Uterus (tissue), 4 donors: ENCODE measurements around the gene FAM180A. TPM values are rescaled to one million over a fixed set of nuclear protein-coding genes. Genes with fewer than 3 reads are reported as not detected.

Experiments used
- DNase-seq, 2 donors: peaks; one replicate each; pipeline ENCODE4 v3.0.0-alpha.2; 2019 to 2020
- H3K27ac ChIP-seq, 2 donors: fragments of 200-600 bp; sonication (generic); 1 replicate in 1 of 2; 2 replicates in 1 of 2; pipeline ENCODE4 v1.5.1; 2016 to 2018
- H3K27me3 ChIP-seq, 2 donors: fragments of 200-600 bp; sonication (generic); one replicate each; pipeline ENCODE4 v1.5.1; 2018 to 2019; ENCODE audit warnings: control low read depth in 1 of 2
- H3K36me3 ChIP-seq, 2 donors: fragments of 200-600 bp; sonication (generic); one replicate each; pipeline ENCODE4 v1.5.1; 2019; ENCODE audit warnings: control low read depth in 1 of 2
- H3K4me1 ChIP-seq, 2 donors: fragments of 200-600 bp; sonication (generic); one replicate each; pipeline ENCODE4 v1.5.1; 2018 to 2019; ENCODE audit warnings: control low read depth in 1 of 2
- H3K4me3 ChIP-seq, 2 donors: fragments of 200-600 bp; sonication (generic); 1 replicate in 1 of 2; 2 replicates in 1 of 2; pipeline ENCODE4 v1.5.1; 2018 to 2019; ENCODE audit warnings: mild to moderate bottlenecking in 1 of 2
- H3K9me3 ChIP-seq, 2 donors: fragments of 200-600 bp; sonication (generic); one replicate each; pipeline ENCODE4 v1.5.1; 2019; ENCODE audit warnings: control low read depth in 1 of 2
- CTCF ChIP-seq, 4 experiments: fragments of 200-600 bp in 2 of 4; fragments of 450-650 bp in 2 of 4; sonication (generic) in 2 of 4; IDR thresholded peaks; one replicate each; pipeline ENCODE4 v1.5.1; 2016 to 2019; ENCODE audit warnings: antibody characterized with exemption in 4 of 4, mild to moderate bottlenecking in 2 of 4, moderate library complexity in 1 of 4
- POLR2A ChIP-seq, 2 donors: fragments of 450-650 bp; IDR thresholded peaks; one replicate each; pipeline ENCODE4 v1.6.1; 2016; ENCODE audit warnings: antibody characterized with exemption in 2 of 2, mild to moderate bottlenecking in 1 of 2, moderate library complexity in 1 of 2
- intact Hi-C: fragments of 100-400 bp; cut with DNase I; formaldehyde crosslinking; loops from one replicate; pipeline ENCODE4 v1.15.1; 2023; ENCODE audit warnings: low total_unique reads
- total RNA-seq, 4 donors: library from RNA; depleted of rRNA in 3 of 4; stranded (reverse); fragments of >200 nt in 3 of 4; gene quantifications; one replicate each; pipeline versions ENCODE4 v1.1.0 to v1.2.4, GENCODE V29; 2014 to 2023
- donor health status: DM: yes; HTN: yes; CAD: no.

Gene FAM180A
- total RNA-seq, 4 donors from 2014 or later, result 0.51 to 12.6 (median 6.3) TPM; not detected in 1

- H3K27ac ChIP-seq, result no peak overlapping the region
- DNase-seq, result no peak
- no peaks in the 10 kb centered on the region for H3K27me3 ChIP-seq
- H3K9me3 ChIP-seq, result no peaks in the 10 kb centered on the region
- intact Hi-C loops, result no loop called here
- H3K4me3 ChIP-seq, result no peak overlapping the region
- H3K4me1 ChIP-seq, result no peaks in the 10 kb centered on the region
- TF ChIP-seq POLR2A (IDR thresholded peaks at IDR 0.05), result no peak
- TF ChIP-seq CTCF (IDR thresholded peaks at IDR 0.05), result no peak
- no peaks in the 10 kb centered on the region for H3K36me3 ChIP-seq
Observed at GRCh38 chr7:135772639-135773222, 24.1 kb upstream of the FAM180A start.

- TF ChIP-seq POLR2A (IDR thresholded peaks at IDR 0.05) (no peak), CTCF (IDR thresholded peaks at IDR 0.05) (no peak)
- no peaks in the 10 kb centered on the region for H3K36me3 ChIP-seq
- H3K27ac ChIP-seq, result no peak overlapping the region
- intact Hi-C loops, result no loop called here
- no peak for DNase-seq
- no peaks in the 10 kb centered on the region for H3K9me3 ChIP-seq
- H3K27me3 ChIP-seq, result no peaks in the 10 kb centered on the region
- H3K4me1 ChIP-seq, result no peaks in the 10 kb centered on the region
- no peak overlapping the region for H3K4me3 ChIP-seq
Observed at GRCh38 chr7:135771961-135772638, 23.5 kb upstream of the FAM180A start.

GRCh38 chr7:135771051-135771450 lies 22.4 kb upstream of the FAM180A start:
- intact Hi-C loops, result no loop called here
- TF ChIP-seq CTCF (IDR thresholded peaks at IDR 0.05), result no peak
- no peak for TF ChIP-seq POLR2A (IDR thresholded peaks at IDR 0.05)
- Histone ChIP-seq H3K4me3 (no peak overlapping the region), H3K9me3 (no peaks in the 10 kb centered on the region), H3K36me3 (no peaks in the 10 kb centered on the region), H3K27ac (no peak overlapping the region), H3K27me3 (no peaks in the 10 kb centered on the region), H3K4me1 (no peaks in the 10 kb centered on the region)
- no peak for DNase-seq

GRCh38 chr7:135770139-135770710 lies 21.6 kb upstream of the FAM180A start:
- Histone ChIP-seq H3K4me3 (no peak overlapping the region), H3K9me3 (no peaks in the 10 kb centered on the region), H3K36me3 (no peaks in the 10 kb centered on the region), H3K4me1 (no peaks in the 10 kb centered on the region), H3K27me3 (no peaks in the 10 kb centered on the region), H3K27ac (no peak overlapping the region)
- TF ChIP-seq POLR2A (IDR thresholded peaks at IDR 0.05) (no peak), CTCF (IDR thresholded peaks at IDR 0.05) (no peak)
- intact Hi-C loops, result no loop called here
- no peak for DNase-seq
